Liver (tissue), 10 donors: Measurements from ENCODE around the gene ALDH16A1. TPM values are rescaled to one million over a fixed set of nuclear protein-coding genes. Genes with fewer than 3 reads are reported as not detected.

Experiments used
- DNase-seq: peaks from one replicate; pipeline ENCODE4 v3.0.0-alpha.2; 2017; ENCODE audit warnings: low spot score
- H3K27ac ChIP-seq, 2 donors: one replicate each; pipeline ENCODE4 v1.7.0; 2013; ENCODE audit warnings: inconsistent platforms in 2 of 2, low read length in 2 of 2, control low read depth in 1 of 2, low read depth in 1 of 2, mild to moderate bottlenecking in 1 of 2
- H3K27me3 ChIP-seq, 4 donors: one replicate each; pipeline versions ENCODE4 v1.6.1 to v1.7.0; 2013; ENCODE audit warnings: low read length in 3 of 4, inconsistent platforms in 1 of 4, mild to moderate bottlenecking in 1 of 4, moderate library complexity in 1 of 4; ENCODE audit not compliant: control insufficient read depth in 4 of 4, insufficient read depth in 4 of 4
- H3K36me3 ChIP-seq, 4 donors: one replicate each; pipeline versions ENCODE4 v1.6.1 to v1.7.0; 2013; ENCODE audit warnings: low read length in 3 of 4, mild to moderate bottlenecking in 3 of 4, low read depth in 1 of 4, moderate library complexity in 1 of 4; ENCODE audit not compliant: control insufficient read depth in 4 of 4, insufficient read depth in 3 of 4
- H3K4me1 ChIP-seq, 4 donors: one replicate each; pipeline versions ENCODE4 v1.6.1 to v1.7.0; 2013; ENCODE audit warnings: low read length in 3 of 4, mild to moderate bottlenecking in 3 of 4, moderate library complexity in 1 of 4; ENCODE audit not compliant: control insufficient read depth in 4 of 4, insufficient read depth in 4 of 4
- H3K4me3 ChIP-seq, 3 donors: one replicate each; pipeline versions ENCODE4 v1.6.1 to v1.7.0; 2013; ENCODE audit warnings: low read length in 3 of 3, control low read depth in 1 of 3, low read depth in 1 of 3, mild to moderate bottlenecking in 1 of 3
- H3K9ac ChIP-seq, 2 donors: one replicate each; pipeline ENCODE4 v1.7.0; 2013; ENCODE audit warnings: low read length in 2 of 2, mild to moderate bottlenecking in 2 of 2, moderate library complexity in 2 of 2, control low read depth in 1 of 2, low read depth in 1 of 2
- H3K9me3 ChIP-seq, 4 donors: one replicate each; pipeline versions ENCODE4 v1.6.1 to v1.7.0; 2013; ENCODE audit warnings: low read length in 3 of 4; ENCODE audit not compliant: control insufficient read depth in 4 of 4
- CTCF ChIP-seq: fragments of 150-350 bp; IDR thresholded peaks from 2 replicates; pipeline ENCODE4 v1.5.1; 2017; ENCODE audit warnings: improper control_type of control experiment, low read depth, low read length; ENCODE audit not compliant: missing input control
- EGR1 ChIP-seq, 2 donors: IDR thresholded peaks; 2 replicates each; pipeline ENCODE4 v1.6.1; 2016 to 2018; ENCODE audit warnings: antibody characterized with exemption in 2 of 2, low read depth in 2 of 2
- FOXA1 ChIP-seq: IDR thresholded peaks from 2 replicates; pipeline ENCODE4 v1.6.1; 2016; ENCODE audit warnings: antibody characterized with exemption
- FOXA2 ChIP-seq: IDR thresholded peaks from 2 replicates; pipeline ENCODE4 v1.6.1; 2016; ENCODE audit warnings: antibody characterized with exemption
- HNF4A ChIP-seq, 2 donors: conservative IDR thresholded peaks; 2 replicates each; pipeline ENCODE4 v1.6.1; 2016; ENCODE audit warnings: antibody characterized with exemption in 2 of 2, mild to moderate bottlenecking in 2 of 2
- HNF4G ChIP-seq: IDR thresholded peaks from 2 replicates; pipeline ENCODE4 v1.6.1; 2016; ENCODE audit warnings: antibody characterized with exemption
- JUND ChIP-seq, 2 donors: IDR thresholded peaks; 2 replicates each; pipeline ENCODE4 v1.6.1; 2016; ENCODE audit warnings: antibody characterized with exemption in 2 of 2
- NR2F2 ChIP-seq: IDR thresholded peaks from 2 replicates; pipeline ENCODE4 v1.6.1; 2016; ENCODE audit warnings: antibody characterized with exemption
- RAD21 ChIP-seq, 2 donors: IDR thresholded peaks; 2 replicates each; pipeline ENCODE4 v1.6.1; 2016; ENCODE audit warnings: antibody characterized with exemption in 2 of 2, mild to moderate bottlenecking in 2 of 2
- RXRA ChIP-seq, 2 donors: IDR thresholded peaks; 2 replicates each; pipeline ENCODE4 v1.6.1; 2017 to 2018; ENCODE audit warnings: antibody characterized with exemption in 2 of 2, mild to moderate bottlenecking in 1 of 2
- SP1 ChIP-seq: IDR thresholded peaks from 2 replicates; pipeline ENCODE4 v1.6.1; 2018; ENCODE audit warnings: antibody characterized with exemption, mild to moderate bottlenecking
- TAF1 ChIP-seq: conservative IDR thresholded peaks from 2 replicates; pipeline ENCODE4 v1.6.1; 2016; ENCODE audit warnings: antibody characterized with exemption, mild to moderate bottlenecking
- YY1 ChIP-seq: IDR thresholded peaks from 2 replicates; pipeline ENCODE4 v1.6.1; 2016; ENCODE audit warnings: antibody characterized with exemption, mild to moderate bottlenecking
- WGBS: extraction: QIAGEN DNeasy Blood & Tissue Kit; methylation state at CpG from one replicate; pipeline ENCODE4 v1.1.7; 2013; 5-methylcytosine and 5-hydroxymethylcytosine counted together
- polyA plus RNA-seq, 2 donors: library from polyadenylated mRNA; stranded (reverse) in 1 of 2; unstranded in 1 of 2; fragments of 200-250 nt in 1 of 2; fragments of >200 nt in 1 of 2; fragmentation: Nextera tagmentation in 1 of 2; extraction: Ambion mirVana in 1 of 2; gene quantifications; one replicate each; pipeline versions ENCODE4 v1.2.1 to v1.2.3, GENCODE V29; 2013 to 2015
- small RNA-seq: library from RNA; depleted of rRNA; stranded (forward); fragments of <200 nt; gene quantifications from one replicate; pipeline ENCODE3, GENCODE V24; 2014
- total RNA-seq, 2 donors: library from RNA; depleted of rRNA; stranded (reverse); fragments of >200 nt; gene quantifications; one replicate each; pipeline ENCODE4 v1.2.3, GENCODE V29; 2014
- TF ChIP-seq, protein P1 (sequence below): IDR thresholded peaks from 2 replicates; pipeline ENCODE4 v1.6.1; 2016; ENCODE audit warnings: antibody characterized with exemption
- TF ChIP-seq, protein P2 (sequence below): IDR thresholded peaks from 2 replicates; pipeline ENCODE4 v1.6.1; 2016; ENCODE audit warnings: antibody characterized with exemption, mild to moderate bottlenecking
- donor health status: healthy.
- donor health status: healthy.
- donor health status: healthy.
- donor health status: healthy.
- donor health status: healthy.

ALDH16A1 gene
- total and polyA plus RNA-seq, 4 donors: 5.2 to 35.8 (median 21.5) TPM

DNA sequence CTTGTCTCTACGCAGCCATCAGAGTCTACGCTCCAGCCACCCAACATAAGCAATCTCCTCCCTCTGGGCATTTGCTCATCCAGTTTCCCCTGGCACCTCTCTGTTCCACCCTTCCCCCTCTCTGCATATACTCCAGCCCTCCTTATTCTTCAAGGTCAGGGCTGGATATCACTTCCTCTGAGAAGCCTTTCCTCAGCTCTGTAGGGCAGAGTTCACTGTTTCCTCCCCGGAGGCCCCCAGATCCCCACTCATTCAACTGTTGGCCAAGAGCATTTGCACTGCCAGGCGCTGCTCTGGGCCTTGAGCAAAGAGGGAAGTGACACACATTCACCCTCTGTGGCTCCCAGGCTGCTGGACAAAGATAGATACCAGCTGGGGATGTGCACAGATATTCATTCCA lies 62.7 kb downstream of the ALDH16A1 start (continued):
- TF ChIP-seq, protein P1, sequence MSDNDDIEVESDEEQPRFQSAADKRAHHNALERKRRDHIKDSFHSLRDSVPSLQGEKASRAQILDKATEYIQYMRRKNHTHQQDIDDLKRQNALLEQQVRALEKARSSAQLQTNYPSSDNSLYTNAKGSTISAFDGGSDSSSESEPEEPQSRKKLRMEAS: no peak

- peaks cover 2 to 29% (median 17%) of the 10 kb centered on the region in 4 donors for H3K4me1 ChIP-seq
- WGBS: 96% methylated on average over 3 of the region's 3 CpGs
Observed at GRCh38 chr19:49518033-49518432, 65.0 kb downstream of the ALDH16A1 start.

More at GRCh38 chr19:49518033-49518432, 65.0 kb downstream of the ALDH16A1 start:
- H3K36me3 ChIP-seq: peaks cover 2 to 10% (median 6%) of the 10 kb centered on the region in 4 donors
- TF ChIP-seq, protein P2, sequence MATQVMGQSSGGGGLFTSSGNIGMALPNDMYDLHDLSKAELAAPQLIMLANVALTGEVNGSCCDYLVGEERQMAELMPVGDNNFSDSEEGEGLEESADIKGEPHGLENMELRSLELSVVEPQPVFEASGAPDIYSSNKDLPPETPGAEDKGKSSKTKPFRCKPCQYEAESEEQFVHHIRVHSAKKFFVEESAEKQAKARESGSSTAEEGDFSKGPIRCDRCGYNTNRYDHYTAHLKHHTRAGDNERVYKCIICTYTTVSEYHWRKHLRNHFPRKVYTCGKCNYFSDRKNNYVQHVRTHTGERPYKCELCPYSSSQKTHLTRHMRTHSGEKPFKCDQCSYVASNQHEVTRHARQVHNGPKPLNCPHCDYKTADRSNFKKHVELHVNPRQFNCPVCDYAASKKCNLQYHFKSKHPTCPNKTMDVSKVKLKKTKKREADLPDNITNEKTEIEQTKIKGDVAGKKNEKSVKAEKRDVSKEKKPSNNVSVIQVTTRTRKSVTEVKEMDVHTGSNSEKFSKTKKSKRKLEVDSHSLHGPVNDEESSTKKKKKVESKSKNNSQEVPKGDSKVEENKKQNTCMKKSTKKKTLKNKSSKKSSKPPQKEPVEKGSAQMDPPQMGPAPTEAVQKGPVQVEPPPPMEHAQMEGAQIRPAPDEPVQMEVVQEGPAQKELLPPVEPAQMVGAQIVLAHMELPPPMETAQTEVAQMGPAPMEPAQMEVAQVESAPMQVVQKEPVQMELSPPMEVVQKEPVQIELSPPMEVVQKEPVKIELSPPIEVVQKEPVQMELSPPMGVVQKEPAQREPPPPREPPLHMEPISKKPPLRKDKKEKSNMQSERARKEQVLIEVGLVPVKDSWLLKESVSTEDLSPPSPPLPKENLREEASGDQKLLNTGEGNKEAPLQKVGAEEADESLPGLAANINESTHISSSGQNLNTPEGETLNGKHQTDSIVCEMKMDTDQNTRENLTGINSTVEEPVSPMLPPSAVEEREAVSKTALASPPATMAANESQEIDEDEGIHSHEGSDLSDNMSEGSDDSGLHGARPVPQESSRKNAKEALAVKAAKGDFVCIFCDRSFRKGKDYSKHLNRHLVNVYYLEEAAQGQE: no peak
- TF ChIP-seq HNF4A (conservative IDR thresholded peaks at IDR 0.05) (no peak), EGR1 (IDR thresholded peaks at IDR 0.05; ENCODE audit: low read depth in 2 of 2) (no peak), SP1 (no peak), YY1 (no peak), NR2F2 (no peak), RAD21 (IDR thresholded peaks at IDR 0.05) (no peak), CTCF (no peak), RXRA (IDR thresholded peaks at IDR 0.05) (no peak), FOXA1 (no peak), TAF1 (no peak), HNF4G (no peak), FOXA2 (no peak), JUND (IDR thresholded peaks at IDR 0.05) (no peak)
- TF ChIP-seq, protein P1: no peak
- H3K27ac ChIP-seq: no peak overlapping the region
- H3K27me3 ChIP-seq: no peaks in the 10 kb centered on the region
- no peak overlapping the region for H3K9ac ChIP-seq
- H3K4me3 ChIP-seq: no peak overlapping the region
- DNase-seq: no peak
- H3K9me3 ChIP-seq: no peaks in the 10 kb centered on the region

Small RNAs within 50 kb of the gene (small RNA-seq; reads per million reads assigned to genes)
- gene COX6CP7: not detected
- 11.5 reads per million, percentile 95 among the genes with 10 or more reads in this experiment for gene MIR150
- gene SNORD32A: not detected
- not detected for gene SNORD33
- gene SNORD34: not detected
- gene SNORD35A: not detected
- not detected for gene SNORD35B

Other genes with a start within 250 kb of the ALDH16A1 start
- gene SLC6A16, start 128.0 kb upstream of the ALDH16A1 start, total RNA-seq: 1 to 10 TPM in 1 of 2 donors, under 1 TPM in 1; 0.19 to 1.2 TPM
- gene SLC6A16, start 128.0 kb upstream of the ALDH16A1 start, polyA plus RNA-seq: 1 to 10 TPM; 1.8 to 2.7 TPM
- 1 to 10 TPM; 2.9 to 9.6 TPM for gene CD37, start 117.8 kb upstream of the ALDH16A1 start, total RNA-seq
- gene CD37, start 117.8 kb upstream of the ALDH16A1 start, polyA plus RNA-seq: 1 to 10 TPM; 3.7 to 4.1 TPM
- gene TEAD2, start 90.8 kb upstream of the ALDH16A1 start, total RNA-seq: 1 to 10 TPM; 3.3 to 8.1 TPM
- 1 to 10 TPM; 3.6 to 5.2 TPM for gene TEAD2, start 90.8 kb upstream of the ALDH16A1 start, polyA plus RNA-seq
- gene DKKL1, start 89.3 kb upstream of the ALDH16A1 start, total RNA-seq: under 1 TPM in 1 of 2 donors, not detected in 1; 0.14 TPM
- gene DKKL1, start 89.3 kb upstream of the ALDH16A1 start, polyA plus RNA-seq: under 1 TPM in 1 of 2 donors, not detected in 1; 0.16 TPM
- gene KASH5, start 65.0 kb upstream of the ALDH16A1 start, total RNA-seq: not detected
- gene KASH5, start 65.0 kb upstream of the ALDH16A1 start, polyA plus RNA-seq: not detected
- gene PTH2, start 29.8 kb upstream of the ALDH16A1 start, total RNA-seq: not detected
- not detected for gene PTH2, start 29.8 kb upstream of the ALDH16A1 start, polyA plus RNA-seq
- not detected for gene GFY, start 27.8 kb upstream of the ALDH16A1 start, total RNA-seq
- gene GFY, start 27.8 kb upstream of the ALDH16A1 start, polyA plus RNA-seq: not detected
- under 1 TPM in 1 of 2 donors, not detected in 1; 0.08 TPM for gene SLC17A7, start 11.7 kb upstream of the ALDH16A1 start, total RNA-seq
- under 1 TPM in 1 of 2 donors, not detected in 1; 0.06 TPM for gene SLC17A7, start 11.7 kb upstream of the ALDH16A1 start, polyA plus RNA-seq
- gene PIH1D1, start 1.4 kb upstream of the ALDH16A1 start, total RNA-seq: 10 to 100 TPM; 48.6 to 59.4 TPM
- gene PIH1D1, start 1.4 kb upstream of the ALDH16A1 start, polyA plus RNA-seq: 10 to 100 TPM; 41.4 to 45.8 TPM
- gene FLT3LG, start 21.0 kb downstream of the ALDH16A1 start, total RNA-seq: 1 to 10 TPM in 1 of 2 donors, under 1 TPM in 1; 0.65 to 1.8 TPM
- 1 to 10 TPM; 2.5 to 4.3 TPM for gene FLT3LG, start 21.0 kb downstream of the ALDH16A1 start, polyA plus RNA-seq
- gene RPL13A, start 34.4 kb downstream of the ALDH16A1 start, total RNA-seq: 1,000 to 10,000 TPM in 1 of 2 donors, 100 to 1,000 TPM in 1; 444 to 1,553 TPM
- 1,000 to 10,000 TPM in 1 of 2 donors, 100 to 1,000 TPM in 1; 472 to 1,021 TPM for gene RPL13A, start 34.4 kb downstream of the ALDH16A1 start, polyA plus RNA-seq
- gene RPS11, start 43.2 kb downstream of the ALDH16A1 start, total RNA-seq: 1,000 to 10,000 TPM in 1 of 2 donors, 100 to 1,000 TPM in 1; 985 to 1,212 TPM
- gene RPS11, start 43.2 kb downstream of the ALDH16A1 start, polyA plus RNA-seq: 1,000 to 10,000 TPM in 1 of 2 donors, 100 to 1,000 TPM in 1; 514 to 1,329 TPM
- gene FCGRT, start 59.4 kb downstream of the ALDH16A1 start, total RNA-seq: 100 to 1,000 TPM; 123 to 146 TPM
- gene FCGRT, start 59.4 kb downstream of the ALDH16A1 start, polyA plus RNA-seq: 100 to 1,000 TPM; 237 TPM
- gene RCN3, start 74.8 kb downstream of the ALDH16A1 start, total RNA-seq: 1 to 10 TPM; 4.9 to 9.8 TPM
- gene RCN3, start 74.8 kb downstream of the ALDH16A1 start, polyA plus RNA-seq: 1 to 10 TPM; 5.8 to 8.2 TPM
- gene NOSIP, start 127.3 kb downstream of the ALDH16A1 start, total RNA-seq: 10 to 100 TPM; 19.3 to 33.3 TPM
- 10 to 100 TPM; 27.7 to 45.2 TPM for gene NOSIP, start 127.3 kb downstream of the ALDH16A1 start, polyA plus RNA-seq
- 1 to 10 TPM; 1.1 to 1.4 TPM for gene PRRG2, start 128.1 kb downstream of the ALDH16A1 start, total RNA-seq
- gene PRRG2, start 128.1 kb downstream of the ALDH16A1 start, polyA plus RNA-seq: 1 to 10 TPM; 2.8 TPM
- gene PRR12, start 138.0 kb downstream of the ALDH16A1 start, total RNA-seq: 1 to 10 TPM; 2.8 TPM
- gene PRR12, start 138.0 kb downstream of the ALDH16A1 start, polyA plus RNA-seq: 1 to 10 TPM in 1 of 2 donors, under 1 TPM in 1; 0.86 to 3.5 TPM
- gene RRAS, start 186.9 kb downstream of the ALDH16A1 start, total RNA-seq: 1 to 10 TPM; 4.1 to 5.7 TPM
- 10 to 100 TPM; 16.5 to 18.5 TPM for gene RRAS, start 186.9 kb downstream of the ALDH16A1 start, polyA plus RNA-seq
- 10 to 100 TPM in 1 of 2 donors, 1 to 10 TPM in 1; 9.2 to 10.6 TPM for gene SCAF1, start 189.0 kb downstream of the ALDH16A1 start, total RNA-seq
- 10 to 100 TPM in 1 of 2 donors, 1 to 10 TPM in 1; 4.6 to 17.6 TPM for gene SCAF1, start 189.0 kb downstream of the ALDH16A1 start, polyA plus RNA-seq
- 10 to 100 TPM; 24.4 to 31.7 TPM for gene IRF3, start 212.6 kb downstream of the ALDH16A1 start, total RNA-seq
- 10 to 100 TPM; 18.2 to 33.6 TPM for gene IRF3, start 212.6 kb downstream of the ALDH16A1 start, polyA plus RNA-seq
- 1 to 10 TPM; 1.6 to 6.3 TPM for gene BCL2L12, start 212.7 kb downstream of the ALDH16A1 start, total RNA-seq
- gene BCL2L12, start 212.7 kb downstream of the ALDH16A1 start, polyA plus RNA-seq: 10 to 100 TPM in 1 of 2 donors, 1 to 10 TPM in 1; 7.2 to 15.7 TPM
- 10 to 100 TPM; 61.6 to 67.2 TPM for gene PRMT1, start 224.0 kb downstream of the ALDH16A1 start, total RNA-seq
- gene PRMT1, start 224.0 kb downstream of the ALDH16A1 start, polyA plus RNA-seq: 10 to 100 TPM; 35.1 to 46.0 TPM
- under 1 TPM; 0.28 to 0.84 TPM for gene ADM5, start 236.4 kb downstream of the ALDH16A1 start, total RNA-seq
- gene ADM5, start 236.4 kb downstream of the ALDH16A1 start, polyA plus RNA-seq: under 1 TPM; 0.11 to 0.23 TPM
- gene CPT1C, start 237.9 kb downstream of the ALDH16A1 start, total RNA-seq: under 1 TPM; 0.37 to 0.50 TPM
- gene CPT1C, start 237.9 kb downstream of the ALDH16A1 start, polyA plus RNA-seq: under 1 TPM; 0.67 to 0.75 TPM